Upper lobe of left lung (tissue), 6 donors: ENCODE measurements around the gene WDR75. TPM values are rescaled to one million over a fixed set of nuclear protein-coding genes. Genes with fewer than 3 reads are reported as not detected.

ENCODE experiments used
- ATAC-seq, 2 donors: fragments of 200-7000 bp; cut with Tn5 transposase; one replicate each; pipeline ENCODE4 v1.9.1; 2022; ENCODE audit warnings: mild to moderate bottlenecking in 2 of 2, moderate library complexity in 2 of 2; ENCODE audit not compliant: low FRiP score in 2 of 2
- DNase-seq, 2 donors: peaks; one replicate each; pipeline ENCODE4 v3.0.0-alpha.2; 2019 to 2020
- H3K27ac ChIP-seq, 4 donors: fragments of 200-600 bp; sonication (generic); one replicate each; pipeline ENCODE4 v1.5.1; 2016 to 2019
- H3K27me3 ChIP-seq, 4 donors: fragments of 200-600 bp; sonication (generic); one replicate each; pipeline ENCODE4 v1.5.1; 2017 to 2019
- H3K36me3 ChIP-seq, 4 donors: fragments of 200-600 bp; sonication (generic); one replicate each; pipeline ENCODE4 v1.5.1; 2016 to 2019
- H3K4me1 ChIP-seq, 4 donors: fragments of 200-600 bp; sonication (generic); one replicate each; pipeline ENCODE4 v1.5.1; 2018 to 2019
- H3K4me3 ChIP-seq, 4 donors: fragments of 200-600 bp; sonication (generic); one replicate each; pipeline ENCODE4 v1.5.1; 2017 to 2019; ENCODE audit warnings: mild to moderate bottlenecking in 2 of 4, moderate library complexity in 1 of 4
- H3K9me3 ChIP-seq, 4 donors: fragments of 200-600 bp; sonication (generic); one replicate each; pipeline ENCODE4 v1.5.1; 2018 to 2019
- CTCF ChIP-seq, 6 experiments: fragments of 450-650 bp in 4 of 6; fragments of 200-600 bp in 2 of 6; sonication (generic) in 2 of 6; IDR thresholded peaks; one replicate each; pipeline ENCODE4 v1.5.1; 2016 to 2019; ENCODE audit warnings: antibody characterized with exemption in 6 of 6
- EP300 ChIP-seq, 4 donors: sonication (generic); formaldehyde crosslinking; IDR thresholded peaks; one replicate each; pipeline ENCODE4 v1.5.1; 2017; ENCODE audit warnings: antibody characterized with exemption in 4 of 4, control low read depth in 2 of 4
- POLR2A ChIP-seq, 4 donors: fragments of 450-650 bp; IDR thresholded peaks; one replicate each; pipeline ENCODE4 v1.5.1; 2016 to 2017; ENCODE audit warnings: antibody characterized with exemption in 4 of 4, mild to moderate bottlenecking in 2 of 4
- POLR2AphosphoS5 ChIP-seq, 2 donors: sonication (generic); formaldehyde crosslinking; IDR thresholded peaks; one replicate each; pipeline ENCODE4 v1.5.1; 2017; ENCODE audit warnings: antibody characterized with exemption in 2 of 2
- WGBS, 2 donors: methylation state at CpG; one replicate each; pipeline ENCODE4 v1.1.5; 2017 to 2018; 5-methylcytosine and 5-hydroxymethylcytosine counted together
- total RNA-seq, 6 donors: library from RNA; depleted of rRNA in 4 of 6; stranded (reverse); fragments of >200 nt in 4 of 6; gene quantifications; one replicate each; pipeline versions ENCODE4 v1.1.0 to v1.2.1, GENCODE V29; 2016 to 2021
- donor health status: DM: no; HTN: no; CAD: no; lungs with moderate emphysema.
- donor health status: DM: no; HTN: yes; CAD: no; lungs with severe emphysema.

WDR75 gene
- total RNA-seq, 6 donors from 2014 or later = 7.5 to 34.6 (median 28.2) TPM

GRCh38 chr2:189411860-189412259, 29.4 kb upstream of the WDR75 start:
- H3K4me3 ChIP-seq = no peak overlapping the region
- DNase-seq (no peak), ATAC-seq (peak in 1 of 2 donors; percentile 90)
- H3K9me3 ChIP-seq = no peaks in the 10 kb centered on the region
- no peaks in the 10 kb centered on the region for H3K36me3 ChIP-seq
- H3K4me1 ChIP-seq = peaks cover 0 to 8% (median 3%) of the 10 kb centered on the region in 4 donors
- H3K27me3 ChIP-seq = no peaks in the 10 kb centered on the region
- no peak for TF ChIP-seq POLR2A (IDR thresholded peaks at IDR 0.05)
- TF ChIP-seq POLR2AphosphoS5 (IDR thresholded peaks at IDR 0.05) = peak in 1 of 2 donors; percentile 71
- TF ChIP-seq EP300 (IDR thresholded peaks at IDR 0.05) = peak in 1 of 4 donors; percentile 83
- TF ChIP-seq CTCF (IDR thresholded peaks at IDR 0.05) = no peak
- 39 to 48% methylated on average over 5 of the region's 5 CpGs for WGBS, 2 donors
- no peak overlapping the region for H3K27ac ChIP-seq

DNA sequence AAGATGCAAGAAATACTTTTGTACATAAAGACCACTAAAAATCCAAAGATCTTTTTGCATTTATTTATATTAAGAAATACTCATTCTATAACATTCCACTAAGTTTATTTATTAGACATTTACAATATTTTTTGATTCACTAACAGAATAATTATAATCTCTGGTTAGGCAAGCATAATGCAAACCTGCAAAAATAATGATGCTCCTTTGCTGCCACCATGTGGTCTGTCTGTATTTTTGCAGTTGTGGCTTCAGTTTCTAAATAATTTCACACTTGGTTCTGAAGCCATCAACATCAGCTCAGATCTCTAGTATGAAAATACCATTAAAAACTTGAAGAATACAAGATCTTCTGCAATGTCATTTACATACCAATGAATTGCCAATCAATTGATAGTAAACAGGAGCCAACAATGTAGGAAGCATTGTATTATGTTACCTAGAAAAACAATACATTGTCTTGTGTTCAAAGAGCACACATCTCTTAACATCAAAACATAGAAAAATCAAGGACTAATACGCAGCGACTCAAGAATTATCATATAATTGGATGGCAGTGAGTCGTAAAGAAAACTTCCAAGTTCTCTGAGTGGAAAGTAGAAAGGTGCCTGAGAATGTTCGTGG, 28.8 kb upstream of the WDR75 start:
- DNase-seq (no peak), ATAC-seq (peak in 1 of 2 donors; percentile 90)
- Histone ChIP-seq H3K9me3 (no peaks in the 10 kb centered on the region), H3K36me3 (no peaks in the 10 kb centered on the region), H3K4me1 (peaks cover 0 to 7% (median 3%) of the 10 kb centered on the region in 4 donors), H3K27me3 (no peaks in the 10 kb centered on the region), H3K4me3 (no peak overlapping the region), H3K27ac (peak overlapping the region in 3 of 4 donors; percentile 20 to 43 (median 35))
- TF ChIP-seq CTCF (IDR thresholded peaks at IDR 0.05) (peak; percentile 41 to 79 (median 65)), EP300 (IDR thresholded peaks at IDR 0.05) (no peak), POLR2AphosphoS5 (IDR thresholded peaks at IDR 0.05) (no peak), POLR2A (IDR thresholded peaks at IDR 0.05) (no peak)
- WGBS, 2 donors = 38 to 48% methylated on average over 4 of the region's 4 CpGs

DNA sequence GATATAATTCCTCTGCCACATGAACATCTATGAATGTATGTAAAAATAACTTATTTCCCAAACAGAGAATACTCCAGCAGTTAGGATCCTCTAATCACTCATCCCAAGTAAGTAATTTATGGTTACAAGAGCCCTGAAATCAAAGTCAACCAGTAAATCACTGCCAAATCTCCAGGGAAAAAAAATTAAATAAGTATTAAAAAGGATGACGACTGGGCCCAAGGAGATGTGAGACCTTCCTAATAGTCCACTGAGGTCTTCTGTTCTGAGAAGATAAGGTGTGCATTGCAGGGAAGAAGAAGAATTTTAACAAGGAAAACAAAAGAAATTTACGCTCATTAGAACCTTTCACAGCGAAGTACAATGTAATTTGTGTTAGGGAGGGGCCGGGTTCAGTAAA, 28.0 kb upstream of the WDR75 start:
- no peaks in the 10 kb centered on the region for H3K9me3 ChIP-seq

GRCh38 chr2:189421644-189422043, 19.6 kb upstream of the WDR75 start:
- Histone ChIP-seq H3K4me3 (no peak overlapping the region), H3K9me3 (no peaks in the 10 kb centered on the region), H3K4me1 (no peaks in the 10 kb centered on the region), H3K27ac (no peak overlapping the region), H3K27me3 (no peaks in the 10 kb centered on the region), H3K36me3 (no peaks in the 10 kb centered on the region)
- WGBS, 2 donors = 88 to 100% methylated on average over 1 of the region's 1 CpG
- DNase-seq (no peak), ATAC-seq (no peak)
- TF ChIP-seq EP300 (IDR thresholded peaks at IDR 0.05) (no peak), POLR2AphosphoS5 (IDR thresholded peaks at IDR 0.05) (no peak), POLR2A (IDR thresholded peaks at IDR 0.05) (no peak), CTCF (IDR thresholded peaks at IDR 0.05) (no peak)

More for the DNA sequence above, 28.0 kb upstream of the WDR75 start:
- no peaks in the 10 kb centered on the region for H3K36me3 ChIP-seq
- H3K27ac ChIP-seq = peak overlapping the region in 1 of 4 donors; percentile 43
- no peak for TF ChIP-seq CTCF (IDR thresholded peaks at IDR 0.05)
- no peak for TF ChIP-seq EP300 (IDR thresholded peaks at IDR 0.05)
- TF ChIP-seq POLR2AphosphoS5 (IDR thresholded peaks at IDR 0.05) = no peak
- TF ChIP-seq POLR2A (IDR thresholded peaks at IDR 0.05) = no peak
- no peaks in the 10 kb centered on the region for H3K4me1 ChIP-seq
- H3K27me3 ChIP-seq = no peaks in the 10 kb centered on the region
- no peak for ATAC-seq
- DNase-seq = no peak
- 86 to 88% methylated on average over 4 of the region's 4 CpGs for WGBS, 2 donors
- no peak overlapping the region for H3K4me3 ChIP-seq

DNA sequence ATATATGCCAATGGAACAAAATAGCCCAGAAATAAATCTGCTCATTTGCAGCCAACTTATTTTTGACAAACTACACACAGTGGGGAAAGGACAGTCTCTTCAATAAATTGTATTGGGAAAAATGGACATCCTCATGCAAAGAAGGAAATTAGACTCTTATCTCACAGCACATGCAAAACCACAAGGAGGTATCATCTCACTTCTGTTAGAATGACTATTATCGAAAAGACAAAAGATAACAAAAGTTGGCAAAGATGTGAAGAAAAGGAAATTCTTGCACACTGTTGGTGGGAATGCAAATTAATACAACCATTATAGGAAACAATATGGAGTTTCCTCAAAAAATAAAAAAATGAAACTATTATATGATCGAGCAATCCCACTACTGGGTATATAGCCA, 16.3 kb upstream of the WDR75 start:
- WGBS, 2 donors = 82 to 93% methylated on average over 2 of the region's 2 CpGs
- Histone ChIP-seq H3K9me3 (no peaks in the 10 kb centered on the region), H3K27ac (no peak overlapping the region), H3K36me3 (no peaks in the 10 kb centered on the region), H3K4me3 (no peak overlapping the region), H3K27me3 (no peaks in the 10 kb centered on the region), H3K4me1 (no peaks in the 10 kb centered on the region)
- DNase-seq (no peak), ATAC-seq (no peak)
- TF ChIP-seq EP300 (IDR thresholded peaks at IDR 0.05) (no peak), POLR2A (IDR thresholded peaks at IDR 0.05) (no peak), CTCF (IDR thresholded peaks at IDR 0.05) (no peak), POLR2AphosphoS5 (IDR thresholded peaks at IDR 0.05) (no peak)
